HepG2 (cell line): Measurements from ENCODE around the gene PEAK3. TPM values are rescaled to one million over a fixed set of nuclear protein-coding genes. Genes with fewer than 3 reads are reported as not detected.

Experiments
- CCDC6 ChIP-seq: sonication (generic); formaldehyde crosslinking; IDR thresholded peaks from 2 replicates; pipeline ENCODE4 v1.8.1; 2022; ENCODE audit warnings: mild to moderate bottlenecking, missing genetic modification reagents, moderate library complexity
- CREM ChIP-seq, 2 experiments: sonication (generic) in 1 of 2; formaldehyde crosslinking in 1 of 2; IDR thresholded peaks; 2 replicates each; pipeline versions ENCODE4 v1.4.0 to v1.6.1; 2016 to 2020; ENCODE audit warnings: antibody characterized with exemption in 1 of 2, mild to moderate bottlenecking in 1 of 2, missing genetic modification reagents in 1 of 2
- ELF3 ChIP-seq: IDR thresholded peaks from 2 replicates; pipeline ENCODE4 v1.6.1; 2016; ENCODE audit warnings: missing genetic modification reagents, missing compliant biosample characterization
- FOXO1 ChIP-seq: sonication (generic); formaldehyde crosslinking; IDR thresholded peaks from 2 replicates; pipeline ENCODE4 v1.4.0; 2020; ENCODE audit warnings: missing genetic modification reagents
- JUN ChIP-seq: sonication (generic); formaldehyde crosslinking; IDR thresholded peaks from 2 replicates; pipeline ENCODE4 v1.4.0; 2020; ENCODE audit warnings: mild to moderate bottlenecking, missing genetic modification reagents
- LCORL ChIP-seq, 2 experiments: fragments of 450-650 bp in 1 of 2; sonication (generic) in 1 of 2; formaldehyde crosslinking in 1 of 2; IDR thresholded peaks; 2 replicates each; pipeline versions ENCODE4 v1.5.0 to v1.6.1; 2017 to 2020; ENCODE audit warnings: antibody characterized with exemption in 1 of 2, missing genetic modification reagents in 1 of 2
- MBNL3 ChIP-seq: fragments of 250-450 bp; sonication (Bioruptor Pico); conservative IDR thresholded peaks from 2 replicates; pipeline ENCODE4 v1.8.0; 2022; ENCODE audit warnings: mild to moderate bottlenecking, inconsistent platforms
- MTA3 ChIP-seq: sonication (generic); formaldehyde crosslinking; IDR thresholded peaks from 2 replicates; pipeline ENCODE4 v1.4.0; 2020; ENCODE audit warnings: missing genetic modification reagents
- NFIC ChIP-seq: IDR thresholded peaks from 2 replicates; pipeline ENCODE4 v1.6.1; 2012; ENCODE audit warnings: mild to moderate bottlenecking, low read length, inconsistent platforms
- NR2F1 ChIP-seq, 2 experiments: fragments of 450-650 bp in 1 of 2; formaldehyde crosslinking in 1 of 2; IDR thresholded peaks; 2 replicates each; pipeline versions ENCODE4 v1.5.0 to v1.6.1; 2016 to 2020; ENCODE audit warnings: mild to moderate bottlenecking in 1 of 2, missing compliant biosample characterization in 1 of 2, missing genetic modification reagents in 1 of 2, moderate library complexity in 1 of 2
- PITX1 ChIP-seq: sonication (generic); formaldehyde crosslinking; IDR thresholded peaks from 2 replicates; pipeline ENCODE4 v1.5.1; 2020; ENCODE audit warnings: mild to moderate bottlenecking, missing genetic modification reagents
- SAFB2 ChIP-seq: sonication (generic); formaldehyde crosslinking; IDR thresholded peaks from 2 replicates; pipeline ENCODE4 v1.5.1; 2020; ENCODE audit warnings: missing genetic modification reagents, low read depth, mild to moderate bottlenecking, borderline replicate concordance
- U2AF1 ChIP-seq: fragments of 200-400 bp; formaldehyde crosslinking; optimal IDR thresholded peaks from 2 replicates; pipeline ENCODE3; 2017; ENCODE audit warnings: mild to moderate bottlenecking, low read depth, low read length
- ZFAT ChIP-seq: sonication (generic); formaldehyde crosslinking; conservative IDR thresholded peaks from 2 replicates; pipeline ENCODE4 v1.8.1; 2023; ENCODE audit warnings: missing genetic modification reagents, inconsistent platforms
- ZNF260 ChIP-seq: sonication (generic); formaldehyde crosslinking; IDR thresholded peaks from 2 replicates; pipeline ENCODE4 v1.4.0; 2020; ENCODE audit warnings: missing genetic modification reagents, low read depth, mild to moderate bottlenecking, borderline replicate concordance
- ZNF317 ChIP-seq: sonication (generic); formaldehyde crosslinking; IDR thresholded peaks from 2 replicates; pipeline ENCODE4 v1.5.0; 2020; ENCODE audit warnings: mild to moderate bottlenecking, missing genetic modification reagents
- ZNF34 ChIP-seq: sonication (generic); formaldehyde crosslinking; IDR thresholded peaks from 2 replicates; pipeline ENCODE4 v1.4.0; 2020; ENCODE audit warnings: mild to moderate bottlenecking, missing genetic modification reagents, borderline replicate concordance
- ZNF44 ChIP-seq: sonication (generic); formaldehyde crosslinking; IDR thresholded peaks from 2 replicates; pipeline ENCODE4 v1.5.1; 2020; ENCODE audit warnings: mild to moderate bottlenecking, missing genetic modification reagents
- ZNF543 ChIP-seq: sonication (generic); formaldehyde crosslinking; IDR thresholded peaks from 2 replicates; pipeline ENCODE4 v1.4.0; 2020; ENCODE audit warnings: mild to moderate bottlenecking, missing genetic modification reagents
- ZNF615 ChIP-seq: sonication (generic); formaldehyde crosslinking; IDR thresholded peaks from 2 replicates; pipeline ENCODE4 v1.5.0; 2020; ENCODE audit warnings: mild to moderate bottlenecking, missing genetic modification reagents, borderline replicate concordance
- ZNF83 ChIP-seq: sonication (generic); formaldehyde crosslinking; IDR thresholded peaks from 2 replicates; pipeline ENCODE4 v1.4.0; 2020; ENCODE audit warnings: missing genetic modification reagents, mild to moderate bottlenecking, borderline replicate concordance
- polyA plus RNA-seq, 8 experiments: library from polyadenylated mRNA; depleted of rRNA in 3 of 8; stranded (reverse) in 7 of 8; unstranded in 1 of 8; fragments of >200 nt; fragmentation: Illumina TruSeq in 4 of 8; extraction: Trizol in 4 of 8; gene quantifications; 2 replicates each; pipeline versions ENCODE4 v1.2.1 to v1.2.3, GENCODE V29; 2011 to 2016; ENCODE audit warnings: low read depth in 4 of 8, missing spikeins in 1 of 8, mixed read lengths in 1 of 8; ENCODE audit not compliant: insufficient read depth in 1 of 8
- total RNA-seq, 5 experiments: library from RNA; depleted of rRNA; stranded (reverse); fragments of >200 nt; fragmentation: Illumina TruSeq; extraction: Trizol; gene quantifications; 2 replicates each; pipeline ENCODE4 v1.2.3, GENCODE V29; 2016; ENCODE audit warnings: low read depth in 1 of 5
- TF ChIP-seq, protein P1 (sequence below): sonication (generic); formaldehyde crosslinking; IDR thresholded peaks from 2 replicates; pipeline ENCODE4 v1.4.0; 2020; ENCODE audit warnings: low read depth, mild to moderate bottlenecking, missing genetic modification reagents
- TF ChIP-seq, protein P2 (sequence below): sonication (generic); formaldehyde crosslinking; IDR thresholded peaks from 2 replicates; pipeline ENCODE4 v1.5.0; 2020; ENCODE audit warnings: missing genetic modification reagents
- TF ChIP-seq, protein P3 (sequence below): sonication (generic); formaldehyde crosslinking; IDR thresholded peaks from 2 replicates; pipeline ENCODE4 v1.4.0; 2020; ENCODE audit warnings: missing genetic modification reagents
- TF ChIP-seq, protein P4 (sequence below): sonication (generic); formaldehyde crosslinking; IDR thresholded peaks from 2 replicates; pipeline ENCODE4 v1.4.0; 2020; ENCODE audit warnings: missing genetic modification reagents, low read depth, mild to moderate bottlenecking, borderline replicate concordance
- TF ChIP-seq, protein P5 (sequence below): sonication (generic); formaldehyde crosslinking; IDR thresholded peaks from 2 replicates; pipeline ENCODE4 v1.4.0; 2020; ENCODE audit warnings: missing genetic modification reagents

The PEAK3 gene
- total and polyA plus RNA-seq, 2 of the 13 experiments (the other 11 are each of a cell fraction or from before 2014, with no cell fraction given): not detected

DNA sequence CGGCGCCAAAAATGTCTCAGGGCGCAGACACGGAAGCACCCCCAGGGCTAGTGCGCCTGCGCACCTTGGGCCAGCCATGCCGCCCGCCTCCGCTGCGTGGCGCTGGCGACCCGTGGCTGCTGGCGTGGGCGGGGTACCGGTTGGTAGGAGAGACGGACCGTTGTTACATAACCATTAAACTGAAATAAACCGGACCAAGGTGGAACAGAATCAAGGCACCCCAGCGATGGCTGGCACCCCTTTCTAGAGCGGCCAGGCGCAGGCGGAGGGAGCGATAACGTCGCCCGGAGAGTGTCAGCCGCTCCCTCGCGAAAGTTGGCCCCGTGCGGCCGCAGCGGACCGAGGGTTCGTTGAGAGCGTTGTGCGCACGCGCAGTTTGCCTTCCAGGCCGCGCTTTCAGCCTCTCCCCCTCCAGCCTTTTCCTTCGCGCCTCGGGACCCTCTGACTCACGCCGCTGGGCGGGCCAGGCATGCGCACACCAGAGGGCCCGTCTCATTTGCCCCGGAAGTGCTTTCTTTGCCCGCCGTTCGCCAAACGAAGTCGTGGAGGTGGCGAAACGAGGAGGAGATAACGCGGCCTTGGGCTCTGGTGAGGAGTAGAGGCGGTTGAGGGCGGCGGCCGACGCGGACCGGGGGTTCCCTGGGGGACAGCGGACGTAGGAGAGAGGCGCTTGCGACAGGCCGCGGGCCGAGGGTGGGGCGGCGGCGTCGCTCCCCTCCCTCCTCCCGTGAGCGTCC is 45.5 kb downstream of the PEAK3 start, which contains the start of the genes PLEKHJ1 and SF3A2 (continued):
- peak; percentile 57 for TF ChIP-seq ZNF83 (CRISPR knock-in tag)
- TF ChIP-seq ZNF543 (CRISPR knock-in tag): peak; percentile 48; the same call in 1 of the 2 replicates
- TF ChIP-seq FOXO1 (CRISPR knock-in tag): peak; percentile 72
- no peak for TF ChIP-seq LCORL (IDR thresholded peaks at IDR 0.05)
- peak; percentile 88 for TF ChIP-seq LCORL (CRISPR knock-in tag; IDR thresholded peaks at IDR 0.05)
- TF ChIP-seq, protein P1, sequence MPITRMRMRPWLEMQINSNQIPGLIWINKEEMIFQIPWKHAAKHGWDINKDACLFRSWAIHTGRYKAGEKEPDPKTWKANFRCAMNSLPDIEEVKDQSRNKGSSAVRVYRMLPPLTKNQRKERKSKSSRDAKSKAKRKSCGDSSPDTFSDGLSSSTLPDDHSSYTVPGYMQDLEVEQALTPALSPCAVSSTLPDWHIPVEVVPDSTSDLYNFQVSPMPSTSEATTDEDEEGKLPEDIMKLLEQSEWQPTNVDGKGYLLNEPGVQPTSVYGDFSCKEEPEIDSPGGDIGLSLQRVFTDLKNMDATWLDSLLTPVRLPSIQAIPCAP: no peak
- TF ChIP-seq, protein P2, sequence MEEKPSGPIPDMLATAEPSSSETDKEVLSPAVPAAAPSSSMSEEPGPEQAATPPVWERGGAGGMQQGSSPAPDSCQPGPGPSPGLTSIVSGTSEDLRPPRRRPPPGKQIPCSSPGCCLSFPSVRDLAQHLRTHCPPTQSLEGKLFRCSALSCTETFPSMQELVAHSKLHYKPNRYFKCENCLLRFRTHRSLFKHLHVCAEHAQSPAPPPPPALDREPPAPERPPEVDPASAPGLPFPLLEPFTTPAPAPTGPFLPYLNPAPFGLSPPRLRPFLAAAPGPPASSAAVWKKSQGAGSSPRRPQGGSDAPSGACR (CRISPR knock-in tag): peak; percentile 93
- peak; percentile 42; the same call in 1 of the 2 replicates for TF ChIP-seq CREM (IDR thresholded peaks at IDR 0.05)
- 0 out of 2 replicates have a peak, but pooled peaks have one; percentile 32 for TF ChIP-seq CREM (CRISPR knock-in tag; IDR thresholded peaks at IDR 0.05)
- TF ChIP-seq NFIC: no peak
- TF ChIP-seq, protein P3, sequence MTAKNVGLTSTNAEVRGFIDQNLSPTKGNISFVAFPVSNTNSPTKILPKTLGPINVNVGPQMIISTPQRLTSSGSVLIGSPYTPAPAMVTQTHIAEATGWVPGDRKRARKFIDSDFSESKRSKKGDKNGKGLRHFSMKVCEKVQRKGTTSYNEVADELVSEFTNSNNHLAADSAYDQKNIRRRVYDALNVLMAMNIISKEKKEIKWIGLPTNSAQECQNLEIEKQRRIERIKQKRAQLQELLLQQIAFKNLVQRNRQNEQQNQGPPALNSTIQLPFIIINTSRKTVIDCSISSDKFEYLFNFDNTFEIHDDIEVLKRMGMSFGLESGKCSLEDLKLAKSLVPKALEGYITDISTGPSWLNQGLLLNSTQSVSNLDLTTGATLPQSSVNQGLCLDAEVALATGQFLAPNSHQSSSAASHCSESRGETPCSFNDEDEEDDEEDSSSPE (CRISPR knock-in tag): peak; percentile 99
- TF ChIP-seq ELF3 (CRISPR knock-in tag): peak; percentile 25; the same call in 1 of the 2 replicates
- TF ChIP-seq MTA3 (CRISPR knock-in tag): 0 out of 2 replicates have a peak, but pooled peaks have one; percentile 50
- peak; percentile 71; the same call in 1 of the 2 replicates for TF ChIP-seq PITX1 (CRISPR knock-in tag)
- TF ChIP-seq, protein P4, sequence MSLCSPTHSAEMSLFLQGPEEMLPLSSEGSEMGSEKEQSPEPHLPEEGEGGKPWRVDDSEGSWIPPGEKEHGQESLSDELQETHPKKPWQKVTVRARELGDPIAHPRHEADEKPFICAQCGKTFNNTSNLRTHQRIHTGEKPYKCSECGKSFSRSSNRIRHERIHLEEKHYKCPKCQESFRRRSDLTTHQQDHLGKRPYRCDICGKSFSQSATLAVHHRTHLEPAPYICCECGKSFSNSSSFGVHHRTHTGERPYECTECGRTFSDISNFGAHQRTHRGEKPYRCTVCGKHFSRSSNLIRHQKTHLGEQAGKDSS (CRISPR knock-in tag): peak; percentile 85
- peak; percentile 91 for TF ChIP-seq ZNF615 (CRISPR knock-in tag)
- peak; percentile 97 for TF ChIP-seq CCDC6 (CRISPR knock-in tag)
- TF ChIP-seq ZNF44: peak; percentile 95; the same call in 1 of the 2 replicates
- peak; percentile 59 for TF ChIP-seq U2AF1
- peak; percentile 28; the same call in 1 of the 2 replicates for TF ChIP-seq ZNF34 (CRISPR knock-in tag)
- peak; percentile 80 for TF ChIP-seq JUN (CRISPR knock-in tag)
- peak; percentile 43; the same call in 1 of the 2 replicates for TF ChIP-seq ZFAT (CRISPR knock-in tag)
- TF ChIP-seq ZNF317 (CRISPR knock-in tag): peak; percentile 80
- TF ChIP-seq NR2F1 (CRISPR knock-in tag; IDR thresholded peaks at IDR 0.05): no peak
- no peak for TF ChIP-seq MBNL3 (CRISPR knock-in tag)
- 0 out of 2 replicates have a peak, but pooled peaks have one; percentile 23 for TF ChIP-seq ZNF260
- TF ChIP-seq SAFB2 (CRISPR knock-in tag): no peak; the same call in 1 of the 2 replicates
- TF ChIP-seq, protein P5, sequence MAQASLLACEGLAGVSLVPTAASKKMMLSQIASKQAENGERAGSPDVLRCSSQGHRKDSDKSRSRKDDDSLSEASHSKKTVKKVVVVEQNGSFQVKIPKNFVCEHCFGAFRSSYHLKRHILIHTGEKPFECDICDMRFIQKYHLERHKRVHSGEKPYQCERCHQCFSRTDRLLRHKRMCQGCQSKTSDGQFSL (CRISPR knock-in tag): peak; percentile 67; the same call in 1 of the 2 replicates
